A549 (cell line): ENCODE measurements around the gene S100A11. TPM values are rescaled to one million over a fixed set of nuclear protein-coding genes. Genes with fewer than 3 reads are reported as not detected.

Experiments used
- ATAC-seq, 2 experiments: fragments of 200-7000 bp in 1 of 2; fragments of >200 bp in 1 of 2; cut with Nextera tagmentation in 1 of 2; cut with Tn5 transposase in 1 of 2; 3 replicates each; pipeline versions ENCODE4 v1.8.0 to v1.9.1; 2018 to 2020; ENCODE audit warnings: mild to moderate bottlenecking in 1 of 2, moderate library complexity in 1 of 2
- CTCF ChIA-PET: fragments of 300-600 bp; sonication (Branson Sonifier 250); formaldehyde crosslinking; extraction: SDS; loops from one replicate; lab custom pipeline; 2021; ENCODE audit warnings: antibody characterized with exemption, inconsistent platforms; lab: Yijun Ruan, JAX
- POLR2A ChIA-PET: fragments of 350-600 bp; formaldehyde crosslinking; extraction: SDS; loops from one replicate; lab custom pipeline; 2021; ENCODE audit warnings: antibody characterized with exemption, inconsistent platforms; lab: Yijun Ruan, JAX
- DNase-seq, 2 experiments: peaks; one replicate each; pipeline versions ENCODE4 v3.0.0 to v3.0.0-alpha.2; 2011 to 2016; ENCODE audit warnings: low read depth in 1 of 2, low spot score in 1 of 2
- FAIRE-seq: peaks from 2 replicates; lab custom pipeline; 2011; peaks lifted over from hg19 to GRCh38; lab: Jason Lieb, UNC
- H3K27ac ChIP-seq, 2 experiments: fragments of >200 bp; sonication (Bioruptor Twin); formaldehyde crosslinking; 3 replicates each; pipeline ENCODE4 v1.5.1; 2016 to 2017
- H3K4me1 ChIP-seq: fragments of >200 bp; sonication (Bioruptor Twin); formaldehyde crosslinking; 3 replicates; pipeline ENCODE4 v1.6.1; 2016
- H3K4me2 ChIP-seq: fragments of >200 bp; sonication (Bioruptor Twin); formaldehyde crosslinking; 3 replicates; pipeline ENCODE4 v1.6.1; 2016
- H3K4me3 ChIP-seq: fragments of >200 bp; sonication (Bioruptor Twin); formaldehyde crosslinking; 3 replicates; pipeline ENCODE4 v1.5.1; 2016
- H3K9me3 ChIP-seq: fragments of >200 bp; sonication (Bioruptor Twin); formaldehyde crosslinking; 3 replicates; pipeline ENCODE4 v1.6.1; 2016
- BCL3 ChIP-seq: fragments of >200 bp; sonication (Bioruptor Twin); formaldehyde crosslinking; IDR thresholded peaks from 3 replicates; pipeline ENCODE4 v1.6.1; 2016
- BHLHE40 ChIP-seq: IDR thresholded peaks from 2 replicates; pipeline ENCODE4 v1.6.1; 2012; ENCODE audit warnings: low read depth, low read length, inconsistent platforms
- CBX8 ChIP-seq: fragments of 200-600 bp; sonication (generic); IDR thresholded peaks from 2 replicates; pipeline ENCODE4 v1.6.1; 2016
- CHD2 ChIP-seq: fragments of 150-350 bp; IDR thresholded peaks from 2 replicates; pipeline ENCODE4 v1.6.1; 2014; ENCODE audit warnings: low read length; ENCODE audit not compliant: partially characterized antibody
- CHD4 ChIP-seq: fragments of 200-600 bp; sonication (generic); IDR thresholded peaks from 2 replicates; pipeline ENCODE4 v1.6.1; 2016; ENCODE audit warnings: antibody characterized with exemption, mild to moderate bottlenecking, borderline replicate concordance
- EHF ChIP-seq: fragments of 250-450 bp; sonication (Bioruptor Pico); IDR thresholded peaks from 2 replicates; pipeline ENCODE4 v1.5.0; 2020; ENCODE audit warnings: mild to moderate bottlenecking
- EHMT2 ChIP-seq: fragments of 200-600 bp; sonication (generic); IDR thresholded peaks from 2 replicates; pipeline ENCODE4 v1.6.1; 2016; ENCODE audit warnings: antibody characterized with exemption, low read depth, mild to moderate bottlenecking, moderate library complexity
- EP300 ChIP-seq, 2 experiments: fragments of >200 bp; sonication (Bioruptor Twin); formaldehyde crosslinking; IDR thresholded peaks; 2 replicates in 1 of 2; 3 replicates in 1 of 2; pipeline ENCODE4 v1.6.1; 2016 to 2017
- FOSB ChIP-seq: fragments of 250-450 bp; sonication (Bioruptor Pico); IDR thresholded peaks from 2 replicates; pipeline ENCODE4 v1.5.0; 2020; ENCODE audit warnings: mild to moderate bottlenecking, moderate library complexity
- FOXS1 ChIP-seq: fragments of 250-450 bp; sonication (Bioruptor Pico); IDR thresholded peaks from 2 replicates; pipeline ENCODE4 v1.5.0; 2020; ENCODE audit warnings: mild to moderate bottlenecking, moderate library complexity
- HDAC2 ChIP-seq: fragments of 200-600 bp; sonication (generic); IDR thresholded peaks from 2 replicates; pipeline ENCODE4 v1.6.1; 2016
- HMGXB4 ChIP-seq: fragments of 250-450 bp; sonication (Bioruptor Pico); IDR thresholded peaks from 2 replicates; pipeline ENCODE4 v1.5.0; 2021; ENCODE audit warnings: mild to moderate bottlenecking, moderate library complexity, borderline replicate concordance
- HOXB13 ChIP-seq: fragments of 250-450 bp; sonication (Bioruptor Pico); IDR thresholded peaks from 2 replicates; pipeline ENCODE4 v1.5.0; 2020; ENCODE audit warnings: low read depth, mild to moderate bottlenecking, moderate library complexity
- JUN ChIP-seq, 2 experiments: fragments of >200 bp; sonication (Bioruptor Twin); formaldehyde crosslinking; IDR thresholded peaks; 2 replicates in 1 of 2; 3 replicates in 1 of 2; pipeline ENCODE4 v1.6.1; 2016 to 2017
- JUNB ChIP-seq: fragments of >200 bp; sonication (Bioruptor Twin); formaldehyde crosslinking; IDR thresholded peaks from 2 replicates; pipeline ENCODE4 v1.6.1; 2016
- KDM1A ChIP-seq: fragments of 200-600 bp; sonication (generic); IDR thresholded peaks from 2 replicates; pipeline ENCODE4 v1.6.1; 2016; ENCODE audit warnings: low read depth, mild to moderate bottlenecking
- KDM5A ChIP-seq: fragments of 200-600 bp; sonication (generic); IDR thresholded peaks from 2 replicates; pipeline ENCODE4 v1.6.1; 2016; ENCODE audit warnings: antibody characterized with exemption, mild to moderate bottlenecking
- MAZ ChIP-seq: fragments of 150-350 bp; IDR thresholded peaks from 2 replicates; pipeline ENCODE4 v1.6.1; 2014; ENCODE audit warnings: antibody characterized with exemption, low read depth, low read length, borderline replicate concordance
- NR3C1 ChIP-seq: fragments of >200 bp; sonication (Bioruptor Twin); formaldehyde crosslinking; IDR thresholded peaks from 3 replicates; pipeline ENCODE4 v1.6.1; 2017
- POLR2AphosphoS2 ChIP-seq: conservative IDR thresholded peaks from 2 replicates; pipeline ENCODE4 v1.6.1; 2012; ENCODE audit warnings: low read length, improper control_type of control experiment, inconsistent platforms
- RAD21 ChIP-seq, 2 experiments: fragments of >200 bp in 1 of 2; sonication (Bioruptor Twin) in 1 of 2; formaldehyde crosslinking in 1 of 2; IDR thresholded peaks in 1 of 2; conservative IDR thresholded peaks in 1 of 2; 2 replicates in 1 of 2; 3 replicates in 1 of 2; pipeline ENCODE4 v1.6.1; 2012 to 2018; ENCODE audit warnings: inconsistent platforms in 1 of 2
- RFX5 ChIP-seq: fragments of 450-650 bp; IDR thresholded peaks from 2 replicates; pipeline ENCODE4 v1.7.1; 2014; ENCODE audit warnings: antibody characterized with exemption, mild to moderate bottlenecking, moderate library complexity
- RNF2 ChIP-seq: fragments of 200-600 bp; sonication (generic); IDR thresholded peaks from 2 replicates; pipeline ENCODE4 v1.6.1; 2016; ENCODE audit warnings: low read depth, mild to moderate bottlenecking, antibody characterized with exemption, moderate library complexity, borderline replicate concordance
- SMC3 ChIP-seq: fragments of >200 bp; sonication (Bioruptor Twin); formaldehyde crosslinking; IDR thresholded peaks from 3 replicates; pipeline ENCODE4 v1.6.1; 2018; ENCODE audit warnings: inconsistent platforms
- TFCP2L1 ChIP-seq: fragments of 250-450 bp; sonication (Bioruptor Pico); IDR thresholded peaks from 2 replicates; pipeline ENCODE4 v1.5.0; 2021; ENCODE audit warnings: mild to moderate bottlenecking
- TP53 ChIP-seq: fragments of 250-450 bp; sonication (Bioruptor Pico); IDR thresholded peaks from 2 replicates; pipeline ENCODE4 v1.5.0; 2021; ENCODE audit warnings: mild to moderate bottlenecking, moderate library complexity
- WGBS: methylation state at CpG from one replicate; pipeline ENCODE4 v1.1.6; 2017; ENCODE audit errors: missing lambda C conversion rate; 5-methylcytosine and 5-hydroxymethylcytosine counted together
- polyA plus RNA-seq, 4 experiments: library from polyadenylated mRNA; depleted of rRNA in 3 of 4; stranded (reverse); fragments of >200 nt; fragmentation: RNase III in 1 of 4; extraction: RNeasy Plus Mini Kit Qiagen cat#74134 plus additional on column Dnase treatment in 1 of 4; gene quantifications; 2 replicates in 3 of 4; 3 replicates in 1 of 4; pipeline ENCODE4 v1.2.3, GENCODE V29; 2011 to 2017
- TF ChIP-seq, protein P1 (sequence below): fragments of >200 bp; sonication (Bioruptor Twin); formaldehyde crosslinking; IDR thresholded peaks from 3 replicates; pipeline ENCODE4 v1.5.1; 2016
- TF ChIP-seq, protein P2 (sequence below): fragments of 150-350 bp; IDR thresholded peaks from 2 replicates; pipeline ENCODE4 v1.6.1; 2014; ENCODE audit warnings: low read depth, mild to moderate bottlenecking, low read length

Gene S100A11
- polyA plus RNA-seq, 2 of the 4 experiments (the other 2 are of a cell fraction): 671 to 1,531 TPM

DNA sequence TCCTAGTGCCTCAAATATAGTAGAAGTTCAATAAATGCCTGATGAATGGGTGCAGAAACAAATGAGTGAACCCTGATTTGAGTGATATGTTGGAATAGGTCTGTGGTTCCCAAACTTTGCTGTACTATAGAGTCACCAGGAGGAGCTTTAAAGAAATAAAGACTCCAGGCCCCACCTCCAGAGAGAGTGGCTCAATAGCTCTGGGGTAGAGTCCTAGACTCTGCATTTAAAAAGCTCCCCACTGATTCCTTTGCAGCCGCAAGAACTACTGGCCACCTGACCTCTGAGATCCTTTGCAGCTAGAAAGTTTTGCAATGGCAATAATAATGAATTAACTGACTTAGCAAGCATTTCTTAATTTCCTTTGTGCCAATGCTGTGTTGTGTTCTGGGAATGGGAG is 31.1 kb upstream of the S100A11 start (continued):
- TF ChIP-seq BCL3 (no peak), MAZ (no peak)
- TF ChIP-seq, all 56 proteins: peak for 0

DNA sequence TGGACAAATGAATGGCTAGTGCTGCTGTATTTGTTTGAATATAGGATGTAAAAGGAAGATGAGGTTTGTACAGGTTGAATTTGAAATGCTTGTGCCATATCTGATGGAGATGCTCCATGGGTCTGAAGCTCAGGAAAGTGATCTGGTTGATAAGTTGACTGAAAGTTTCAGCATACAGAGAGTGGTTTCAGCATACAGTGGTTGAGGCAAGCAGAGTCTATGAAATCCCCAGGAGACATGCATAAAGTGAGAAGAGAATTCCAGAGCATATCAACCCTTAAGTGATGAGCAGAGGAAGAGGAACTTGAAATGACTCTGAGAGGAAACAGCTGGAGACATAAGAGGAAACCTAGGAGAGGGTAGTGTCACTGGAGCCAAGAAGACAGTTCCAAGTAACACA is 30.3 kb upstream of the S100A11 start:
- ChIA-PET POLR2A (no interaction called here), CTCF (interaction anchor here (4.9 kb wide), 1 partner anchor 14 kb away, joined by 26 read pairs; no protein-coding TSS in a partner anchor)
- no peak for TF ChIP-seq RAD21 (conservative IDR thresholded peaks at IDR 0.05 in 1 of 2, IDR thresholded peaks at IDR 0.05 in 1 of 2)
- TF ChIP-seq EP300 (IDR thresholded peaks at IDR 0.05): no peak
- TF ChIP-seq HDAC2: no peak
- no peak for TF ChIP-seq FOXS1 (CRISPR knock-in tag)
- TF ChIP-seq RNF2: no peak
- ATAC-seq (no peak), FAIRE-seq (no peak), DNase-seq (no peak)
- Histone ChIP-seq H3K27ac (no peak overlapping the region), H3K4me3 (no peak overlapping the region), H3K4me1 (no peaks in the 10 kb centered on the region), H3K4me2 (no peak overlapping the region), H3K9me3 (no peaks in the 10 kb centered on the region)

DNA sequence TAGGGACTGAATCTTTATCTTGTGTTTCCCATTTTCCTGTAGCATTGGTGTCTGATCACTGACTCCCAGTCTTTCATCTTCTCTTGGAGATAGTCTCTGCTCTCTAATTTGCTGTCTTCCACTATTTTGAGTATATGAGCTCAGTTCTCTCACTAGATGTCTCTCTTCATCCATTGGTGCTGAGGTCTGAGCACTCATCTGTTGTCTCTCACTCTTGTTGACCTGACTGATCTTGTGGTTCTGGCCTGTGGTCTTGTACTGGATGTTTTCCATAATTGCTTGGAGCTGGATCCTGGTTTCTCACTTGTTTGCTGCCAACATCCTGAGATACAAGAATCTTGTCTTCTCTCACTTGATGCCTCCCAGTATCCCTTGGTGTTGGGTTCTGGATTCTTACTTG is 25.1 kb upstream of the S100A11 start:
- TF ChIP-seq, protein P1, sequence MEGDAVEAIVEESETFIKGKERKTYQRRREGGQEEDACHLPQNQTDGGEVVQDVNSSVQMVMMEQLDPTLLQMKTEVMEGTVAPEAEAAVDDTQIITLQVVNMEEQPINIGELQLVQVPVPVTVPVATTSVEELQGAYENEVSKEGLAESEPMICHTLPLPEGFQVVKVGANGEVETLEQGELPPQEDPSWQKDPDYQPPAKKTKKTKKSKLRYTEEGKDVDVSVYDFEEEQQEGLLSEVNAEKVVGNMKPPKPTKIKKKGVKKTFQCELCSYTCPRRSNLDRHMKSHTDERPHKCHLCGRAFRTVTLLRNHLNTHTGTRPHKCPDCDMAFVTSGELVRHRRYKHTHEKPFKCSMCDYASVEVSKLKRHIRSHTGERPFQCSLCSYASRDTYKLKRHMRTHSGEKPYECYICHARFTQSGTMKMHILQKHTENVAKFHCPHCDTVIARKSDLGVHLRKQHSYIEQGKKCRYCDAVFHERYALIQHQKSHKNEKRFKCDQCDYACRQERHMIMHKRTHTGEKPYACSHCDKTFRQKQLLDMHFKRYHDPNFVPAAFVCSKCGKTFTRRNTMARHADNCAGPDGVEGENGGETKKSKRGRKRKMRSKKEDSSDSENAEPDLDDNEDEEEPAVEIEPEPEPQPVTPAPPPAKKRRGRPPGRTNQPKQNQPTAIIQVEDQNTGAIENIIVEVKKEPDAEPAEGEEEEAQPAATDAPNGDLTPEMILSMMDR: no peak
- TF ChIP-seq RFX5 (no peak), BCL3 (no peak), JUNB (no peak), EP300 (IDR thresholded peaks at IDR 0.05) (no peak), CHD4 (no peak), FOSB (CRISPR knock-in tag) (no peak), CBX8 (no peak), JUN (IDR thresholded peaks at IDR 0.05) (no peak), EHMT2 (no peak), TP53 (CRISPR knock-in tag) (no peak), KDM5A (no peak), NR3C1 (no peak), POLR2AphosphoS2 (no peak)
- Histone ChIP-seq H3K4me2 (no peak overlapping the region), H3K4me1 (no peaks in the 10 kb centered on the region), H3K4me3 (no peak overlapping the region), H3K9me3 (peaks cover 4% of the 10 kb centered on the region; the same call in 1 of the 3 replicates), H3K27ac (no peak overlapping the region)
- no peak for ATAC-seq
- no peak for DNase-seq
- CTCF ChIA-PET: interaction anchor here (0.8 to 3.3 kb wide), 2 partner anchors 10 to 124 kb away, joined by 4 to 14 read pairs; no protein-coding TSS in a partner anchor
- POLR2A ChIA-PET: no interaction called here
- FAIRE-seq: no peak

GRCh38 chr1:152053375-152053774 is 16.6 kb upstream of the S100A11 start:
- H3K4me2 ChIP-seq: no peak overlapping the region
- ChIA-PET POLR2A (no interaction called here), CTCF (interaction anchor here (0.7 to 14.0 kb wide), 42 partner anchors 12 to 451 kb away, joined by 3 to 231 read pairs (median 5); partner anchors contain the start of genes S100A11, TCHHL1 and THEM4)
- H3K27ac ChIP-seq: no peak overlapping the region
- FAIRE-seq: no peak
- no peak overlapping the region for H3K4me3 ChIP-seq
- H3K9me3 ChIP-seq: no peaks in the 10 kb centered on the region
- H3K4me1 ChIP-seq: peaks cover 33% of the 10 kb centered on the region
- ATAC-seq: no peak
- DNase-seq: no peak
- WGBS: 72% methylated on average over 13 of the region's 13 CpGs
- TF ChIP-seq SMC3 (no peak), HMGXB4 (no peak), TFCP2L1 (no peak), POLR2AphosphoS2 (no peak), KDM1A (no peak), FOXS1 (CRISPR knock-in tag) (no peak), CHD2 (no peak), BHLHE40 (no peak), EHF (CRISPR knock-in tag) (no peak), HOXB13 (CRISPR knock-in tag) (no peak)
- TF ChIP-seq, protein P2, sequence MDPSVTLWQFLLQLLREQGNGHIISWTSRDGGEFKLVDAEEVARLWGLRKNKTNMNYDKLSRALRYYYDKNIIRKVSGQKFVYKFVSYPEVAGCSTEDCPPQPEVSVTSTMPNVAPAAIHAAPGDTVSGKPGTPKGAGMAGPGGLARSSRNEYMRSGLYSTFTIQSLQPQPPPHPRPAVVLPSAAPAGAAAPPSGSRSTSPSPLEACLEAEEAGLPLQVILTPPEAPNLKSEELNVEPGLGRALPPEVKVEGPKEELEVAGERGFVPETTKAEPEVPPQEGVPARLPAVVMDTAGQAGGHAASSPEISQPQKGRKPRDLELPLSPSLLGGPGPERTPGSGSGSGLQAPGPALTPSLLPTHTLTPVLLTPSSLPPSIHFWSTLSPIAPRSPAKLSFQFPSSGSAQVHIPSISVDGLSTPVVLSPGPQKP: no peak
